A549 (cell line): ENCODE results near the gene LDB1. TPM values are rescaled to one million over a fixed set of nuclear protein-coding genes. Genes with fewer than 3 reads are reported as not detected.

ENCODE experiments used
- ATAC-seq, 2 experiments: fragments of 200-7000 bp in 1 of 2; fragments of >200 bp in 1 of 2; cut with Nextera tagmentation in 1 of 2; cut with Tn5 transposase in 1 of 2; 3 replicates each; pipeline versions ENCODE4 v1.8.0 to v1.9.1; 2018 to 2020; ENCODE audit warnings: mild to moderate bottlenecking in 1 of 2, moderate library complexity in 1 of 2
- CTCF ChIA-PET: fragments of 300-600 bp; sonication (Branson Sonifier 250); formaldehyde crosslinking; extraction: SDS; loops from one replicate; lab custom pipeline; 2021; ENCODE audit warnings: antibody characterized with exemption, inconsistent platforms; lab: Yijun Ruan, JAX
- POLR2A ChIA-PET: fragments of 350-600 bp; formaldehyde crosslinking; extraction: SDS; loops from one replicate; lab custom pipeline; 2021; ENCODE audit warnings: antibody characterized with exemption, inconsistent platforms; lab: Yijun Ruan, JAX
- DNase-seq, 2 experiments: peaks; one replicate each; pipeline versions ENCODE4 v3.0.0 to v3.0.0-alpha.2; 2011 to 2016; ENCODE audit warnings: low read depth in 1 of 2, low spot score in 1 of 2
- FAIRE-seq: peaks from 2 replicates; lab custom pipeline; 2011; peaks lifted over from hg19 to GRCh38; lab: Jason Lieb, UNC
- H3K27ac ChIP-seq, 2 experiments: fragments of >200 bp; sonication (Bioruptor Twin); formaldehyde crosslinking; 3 replicates each; pipeline ENCODE4 v1.5.1; 2016 to 2017
- H3K4me1 ChIP-seq: fragments of >200 bp; sonication (Bioruptor Twin); formaldehyde crosslinking; 3 replicates; pipeline ENCODE4 v1.6.1; 2016
- H3K4me2 ChIP-seq: fragments of >200 bp; sonication (Bioruptor Twin); formaldehyde crosslinking; 3 replicates; pipeline ENCODE4 v1.6.1; 2016
- H3K4me3 ChIP-seq: fragments of >200 bp; sonication (Bioruptor Twin); formaldehyde crosslinking; 3 replicates; pipeline ENCODE4 v1.5.1; 2016
- H3K9me3 ChIP-seq: fragments of >200 bp; sonication (Bioruptor Twin); formaldehyde crosslinking; 3 replicates; pipeline ENCODE4 v1.6.1; 2016
- CBX2 ChIP-seq: fragments of 200-600 bp; sonication (generic); IDR thresholded peaks from 2 replicates; pipeline ENCODE4 v1.6.1; 2016; ENCODE audit warnings: low read depth, mild to moderate bottlenecking, borderline replicate concordance
- CEBPB ChIP-seq, 2 experiments: fragments of >200 bp in 1 of 2; sonication (Bioruptor Twin) in 1 of 2; formaldehyde crosslinking in 1 of 2; IDR thresholded peaks; 2 replicates each; pipeline ENCODE4 v1.6.1; 2012 to 2016
- CHD4 ChIP-seq: fragments of 200-600 bp; sonication (generic); IDR thresholded peaks from 2 replicates; pipeline ENCODE4 v1.6.1; 2016; ENCODE audit warnings: antibody characterized with exemption, mild to moderate bottlenecking, borderline replicate concordance
- EHF ChIP-seq: fragments of 250-450 bp; sonication (Bioruptor Pico); IDR thresholded peaks from 2 replicates; pipeline ENCODE4 v1.5.0; 2020; ENCODE audit warnings: mild to moderate bottlenecking
- ESRRA ChIP-seq: fragments of 150-350 bp; IDR thresholded peaks from 2 replicates; pipeline ENCODE4 v1.6.1; 2014; ENCODE audit warnings: mild to moderate bottlenecking, low read length, borderline replicate concordance
- FOSB ChIP-seq: fragments of 250-450 bp; sonication (Bioruptor Pico); IDR thresholded peaks from 2 replicates; pipeline ENCODE4 v1.5.0; 2020; ENCODE audit warnings: mild to moderate bottlenecking, moderate library complexity
- HOXB13 ChIP-seq: fragments of 250-450 bp; sonication (Bioruptor Pico); IDR thresholded peaks from 2 replicates; pipeline ENCODE4 v1.5.0; 2020; ENCODE audit warnings: low read depth, mild to moderate bottlenecking, moderate library complexity
- NFE2L2 ChIP-seq: fragments of 150-350 bp; conservative IDR thresholded peaks from 2 replicates; pipeline ENCODE4 v1.6.1; 2014; ENCODE audit warnings: low read length
- PHF8 ChIP-seq: fragments of 200-600 bp; sonication (generic); IDR thresholded peaks from 2 replicates; pipeline ENCODE4 v1.6.1; 2016; ENCODE audit warnings: low read depth, mild to moderate bottlenecking, antibody characterized with exemption, moderate library complexity, borderline replicate concordance
- POLR2AphosphoS2 ChIP-seq: conservative IDR thresholded peaks from 2 replicates; pipeline ENCODE4 v1.6.1; 2012; ENCODE audit warnings: low read length, improper control_type of control experiment, inconsistent platforms
- RFX5 ChIP-seq: fragments of 450-650 bp; IDR thresholded peaks from 2 replicates; pipeline ENCODE4 v1.7.1; 2014; ENCODE audit warnings: antibody characterized with exemption, mild to moderate bottlenecking, moderate library complexity
- SREBF2 ChIP-seq: fragments of 450-650 bp; IDR thresholded peaks from 2 replicates; pipeline ENCODE4 v1.6.1; 2014; ENCODE audit warnings: mild to moderate bottlenecking, moderate library complexity
- TFCP2L1 ChIP-seq: fragments of 250-450 bp; sonication (Bioruptor Pico); IDR thresholded peaks from 2 replicates; pipeline ENCODE4 v1.5.0; 2021; ENCODE audit warnings: mild to moderate bottlenecking
- TP53 ChIP-seq: fragments of 250-450 bp; sonication (Bioruptor Pico); IDR thresholded peaks from 2 replicates; pipeline ENCODE4 v1.5.0; 2021; ENCODE audit warnings: mild to moderate bottlenecking, moderate library complexity
- ZC3H11A ChIP-seq: fragments of 450-650 bp; IDR thresholded peaks from 2 replicates; pipeline ENCODE4 v1.6.1; 2014; ENCODE audit warnings: antibody characterized with exemption, mild to moderate bottlenecking
- ZFP36 ChIP-seq: fragments of 450-650 bp; IDR thresholded peaks from 2 replicates; pipeline ENCODE4 v1.6.1; 2014; ENCODE audit warnings: borderline replicate concordance; ENCODE audit not compliant: partially characterized antibody
- WGBS: methylation state at CpG from one replicate; pipeline ENCODE4 v1.1.6; 2017; ENCODE audit errors: missing lambda C conversion rate; 5-methylcytosine and 5-hydroxymethylcytosine counted together
- polyA plus RNA-seq, 4 experiments: library from polyadenylated mRNA; depleted of rRNA in 3 of 4; stranded (reverse); fragments of >200 nt; fragmentation: RNase III in 1 of 4; extraction: RNeasy Plus Mini Kit Qiagen cat#74134 plus additional on column Dnase treatment in 1 of 4; gene quantifications; 2 replicates in 3 of 4; 3 replicates in 1 of 4; pipeline ENCODE4 v1.2.3, GENCODE V29; 2011 to 2017
- TF ChIP-seq, protein P1 (sequence below): IDR thresholded peaks from 2 replicates; pipeline ENCODE4 v1.6.1; 2012; ENCODE audit warnings: low read depth, borderline replicate concordance
- TF ChIP-seq, protein P2 (sequence below): fragments of 450-650 bp; IDR thresholded peaks from 2 replicates; pipeline ENCODE4 v1.6.1; 2014; ENCODE audit warnings: antibody characterized with exemption
- TF ChIP-seq, protein P3 (sequence below): IDR thresholded peaks from 2 replicates; pipeline ENCODE4 v1.6.1; 2012
- TF ChIP-seq, protein P4 (sequence below): fragments of 250-450 bp; sonication (Bioruptor Pico); IDR thresholded peaks from 2 replicates; pipeline ENCODE4 v1.5.0; 2020; ENCODE audit warnings: low read depth, mild to moderate bottlenecking, moderate library complexity

Gene LDB1
- polyA plus RNA-seq, 2 of the 4 experiments (the other 2 are of a cell fraction): 37.2 to 47.0 TPM

DNA sequence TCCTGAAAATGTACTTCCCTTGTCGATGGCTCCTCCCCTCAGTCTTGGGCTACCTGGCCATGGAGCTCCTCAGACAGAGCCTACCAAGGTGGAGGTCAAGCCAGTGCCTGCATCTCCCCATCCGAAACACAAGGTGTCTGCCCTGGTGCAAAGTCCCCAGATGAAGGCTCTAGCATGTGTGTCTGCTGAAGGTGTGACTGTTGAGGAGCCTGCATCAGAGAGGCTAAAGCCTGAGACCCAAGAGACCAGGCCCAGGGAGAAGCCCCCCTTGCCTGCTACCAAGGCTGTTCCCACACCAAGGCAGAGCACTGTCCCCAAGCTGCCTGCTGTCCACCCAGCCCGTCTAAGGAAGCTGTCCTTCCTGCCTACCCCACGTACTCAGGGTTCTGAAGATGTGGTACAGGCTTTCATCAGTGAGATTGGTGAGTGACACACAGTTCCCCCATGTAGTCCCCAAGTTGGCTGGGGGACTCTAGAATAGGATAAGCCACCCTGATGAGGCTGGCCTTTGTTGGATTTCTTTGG lies 21.5 kb upstream of the LDB1 start:
- DNase-seq (no peak), ATAC-seq (no peak; a peak in 1 of 6 replicates), FAIRE-seq (no peak)
- WGBS: 92% methylated on average over 4 of the region's 4 CpGs
- CTCF ChIA-PET: interaction anchor here (0.9 to 4.7 kb wide), 3 partner anchors 10 to 90 kb away, joined by 4 to 25 read pairs (median 6); no protein-coding TSS in a partner anchor
- Histone ChIP-seq H3K4me2 (no peak overlapping the region), H3K4me3 (no peak overlapping the region), H3K9me3 (no peaks in the 10 kb centered on the region), H3K27ac (no peak overlapping the region), H3K4me1 (0 out of 3 replicates have a peak, but pooled peaks cover 3% of the 10 kb centered on the region)
- POLR2A ChIA-PET: interaction anchor here (1.3 kb wide), 1 partner anchor 10 kb away, joined by 3 read pairs; the partner anchor contains the start of gene NOLC1
- no peak for TF ChIP-seq CHD4
- TF ChIP-seq SREBF2: no peak
- TF ChIP-seq ESRRA: no peak
- TF ChIP-seq ZFP36: no peak
- no peak for TF ChIP-seq RFX5
- TF ChIP-seq, protein P1, sequence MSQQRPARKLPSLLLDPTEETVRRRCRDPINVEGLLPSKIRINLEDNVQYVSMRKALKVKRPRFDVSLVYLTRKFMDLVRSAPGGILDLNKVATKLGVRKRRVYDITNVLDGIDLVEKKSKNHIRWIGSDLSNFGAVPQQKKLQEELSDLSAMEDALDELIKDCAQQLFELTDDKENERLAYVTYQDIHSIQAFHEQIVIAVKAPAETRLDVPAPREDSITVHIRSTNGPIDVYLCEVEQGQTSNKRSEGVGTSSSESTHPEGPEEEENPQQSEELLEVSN: no peak
- no peak; the same call in 1 of the 2 replicates for TF ChIP-seq POLR2AphosphoS2
- TF ChIP-seq CBX2: no peak
- TF ChIP-seq TFCP2L1: no peak
- no peak for TF ChIP-seq NFE2L2
- no peak for TF ChIP-seq PHF8
- TF ChIP-seq EHF (CRISPR knock-in tag): no peak
- TF ChIP-seq, protein P2, sequence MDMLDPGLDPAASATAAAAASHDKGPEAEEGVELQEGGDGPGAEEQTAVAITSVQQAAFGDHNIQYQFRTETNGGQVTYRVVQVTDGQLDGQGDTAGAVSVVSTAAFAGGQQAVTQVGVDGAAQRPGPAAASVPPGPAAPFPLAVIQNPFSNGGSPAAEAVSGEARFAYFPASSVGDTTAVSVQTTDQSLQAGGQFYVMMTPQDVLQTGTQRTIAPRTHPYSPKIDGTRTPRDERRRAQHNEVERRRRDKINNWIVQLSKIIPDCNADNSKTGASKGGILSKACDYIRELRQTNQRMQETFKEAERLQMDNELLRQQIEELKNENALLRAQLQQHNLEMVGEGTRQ: no peak

DNA sequence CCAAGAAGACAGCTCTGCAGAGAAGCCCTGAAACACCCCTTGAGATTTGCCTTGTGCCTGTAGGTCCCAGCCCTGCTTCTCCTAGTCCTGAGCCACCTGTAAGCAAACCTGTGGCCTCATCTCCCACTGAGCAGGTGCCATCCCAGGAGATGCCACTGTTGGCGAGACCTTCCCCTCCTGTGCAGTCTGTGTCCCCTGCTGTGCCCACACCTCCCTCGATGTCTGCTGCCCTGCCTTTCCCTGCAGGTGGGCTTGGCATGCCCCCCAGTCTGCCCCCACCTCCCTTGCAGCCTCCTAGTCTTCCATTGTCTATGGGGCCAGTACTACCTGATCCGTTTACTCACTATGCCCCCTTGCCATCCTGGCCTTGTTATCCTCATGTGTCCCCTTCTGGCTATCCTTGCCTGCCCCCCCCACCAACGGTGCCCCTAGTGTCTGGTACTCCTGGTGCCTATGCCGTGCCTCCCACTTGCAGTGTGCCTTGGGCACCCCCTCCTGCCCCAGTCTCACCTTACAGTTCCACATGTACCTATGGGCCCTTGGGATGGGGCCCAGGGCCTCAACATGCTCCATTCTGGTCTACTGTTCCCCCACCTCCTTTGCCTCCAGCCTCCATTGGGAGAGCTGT lies 20.9 kb upstream of the LDB1 start:
- H3K4me3 ChIP-seq: no peak overlapping the region
- no peaks in the 10 kb centered on the region for H3K9me3 ChIP-seq
- ChIA-PET CTCF (interaction anchor here (0.9 to 4.7 kb wide), 4 partner anchors 8 to 91 kb away, joined by 4 to 40 read pairs (median 16); partner anchors contain the start of gene NOLC1), POLR2A (interaction anchor here (1.3 kb wide), 1 partner anchor 11 kb away, joined by 3 read pairs; the partner anchor contains the start of gene NOLC1)
- H3K4me2 ChIP-seq: no peak overlapping the region
- DNase-seq: no peak
- 100% methylated on average over 3 of the region's 5 CpGs for WGBS
- no peak; a peak in 1 of 6 replicates for ATAC-seq
- H3K27ac ChIP-seq: no peak overlapping the region
- H3K4me1 ChIP-seq: peaks cover 8% of the 10 kb centered on the region
- TF ChIP-seq PHF8 (no peak), FOSB (CRISPR knock-in tag) (no peak), TP53 (CRISPR knock-in tag) (no peak), CEBPB (IDR thresholded peaks at IDR 0.05) (no peak), HOXB13 (CRISPR knock-in tag) (no peak), POLR2AphosphoS2 (no peak), ZC3H11A (no peak), EHF (CRISPR knock-in tag) (no peak)
- TF ChIP-seq, protein P3, sequence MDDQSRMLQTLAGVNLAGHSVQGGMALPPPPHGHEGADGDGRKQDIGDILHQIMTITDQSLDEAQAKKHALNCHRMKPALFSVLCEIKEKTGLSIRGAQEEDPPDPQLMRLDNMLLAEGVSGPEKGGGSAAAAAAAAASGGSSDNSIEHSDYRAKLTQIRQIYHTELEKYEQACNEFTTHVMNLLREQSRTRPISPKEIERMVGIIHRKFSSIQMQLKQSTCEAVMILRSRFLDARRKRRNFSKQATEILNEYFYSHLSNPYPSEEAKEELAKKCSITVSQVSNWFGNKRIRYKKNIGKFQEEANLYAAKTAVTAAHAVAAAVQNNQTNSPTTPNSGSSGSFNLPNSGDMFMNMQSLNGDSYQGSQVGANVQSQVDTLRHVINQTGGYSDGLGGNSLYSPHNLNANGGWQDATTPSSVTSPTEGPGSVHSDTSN: no peak
- TF ChIP-seq, protein P4, sequence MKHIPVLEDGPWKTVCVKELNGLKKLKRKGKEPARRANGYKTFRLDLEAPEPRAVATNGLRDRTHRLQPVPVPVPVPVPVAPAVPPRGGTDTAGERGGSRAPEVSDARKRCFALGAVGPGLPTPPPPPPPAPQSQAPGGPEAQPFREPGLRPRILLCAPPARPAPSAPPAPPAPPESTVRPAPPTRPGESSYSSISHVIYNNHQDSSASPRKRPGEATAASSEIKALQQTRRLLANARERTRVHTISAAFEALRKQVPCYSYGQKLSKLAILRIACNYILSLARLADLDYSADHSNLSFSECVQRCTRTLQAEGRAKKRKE (CRISPR knock-in tag): no peak
- no peak for FAIRE-seq
